ENCODE results near the gene RAB31. TPM values are rescaled to one million over a fixed set of nuclear protein-coding genes. Genes with fewer than 3 reads are reported as not detected.

RAB31 gene
- polyA plus RNA-seq, 2 of the 4 experiments (the other 2 are of a cell fraction): 16.9 to 46.3 TPM

DNA sequence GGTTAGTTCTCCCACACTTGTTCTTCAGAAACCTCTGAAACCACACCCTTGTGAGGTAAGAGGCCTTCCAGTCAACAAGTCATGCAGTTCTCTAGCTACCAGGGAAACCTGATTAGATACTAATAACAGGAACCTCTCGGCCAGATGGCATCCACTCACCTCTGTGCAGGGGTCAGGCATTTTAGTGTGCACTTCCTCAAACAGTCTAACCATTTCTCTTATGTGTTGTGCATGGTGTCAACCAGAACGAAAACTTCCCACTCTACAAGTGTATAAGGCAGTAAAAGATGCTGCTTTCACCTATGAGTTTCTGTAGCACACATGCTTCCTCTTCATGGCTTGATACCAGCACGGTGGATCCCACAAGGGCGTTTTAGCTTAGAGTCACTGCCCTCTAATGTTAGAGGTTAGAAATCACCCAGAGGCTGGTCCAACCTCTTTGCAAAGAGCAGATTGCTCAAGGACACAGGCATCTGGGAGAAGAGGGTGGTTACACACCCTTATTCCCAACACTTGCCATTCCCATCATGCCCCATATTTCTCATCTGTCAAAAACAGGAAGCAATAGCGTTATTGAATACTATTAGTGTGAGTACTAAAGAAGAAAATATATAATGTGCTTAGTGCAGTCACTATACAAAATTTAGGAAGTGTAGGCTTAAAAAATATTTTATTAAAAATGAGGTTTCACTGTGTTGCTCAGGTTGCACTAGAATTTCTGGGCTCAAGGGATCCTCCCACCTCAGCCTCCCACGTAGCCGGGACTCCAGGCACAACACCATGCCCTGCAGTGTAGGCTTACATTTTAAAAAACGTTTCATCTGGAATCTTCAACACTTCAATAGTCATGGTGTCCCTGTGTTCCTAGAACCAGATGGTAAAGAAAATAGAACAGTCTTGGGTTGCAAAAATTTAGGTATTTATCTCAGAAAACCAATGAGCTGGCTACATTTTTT, 34.5 kb upstream of the RAB31 start (continued):
- TF ChIP-seq MAFK (IDR thresholded peaks at IDR 0.05; ENCODE audit: partially characterized antibody) (peak; percentile 59), JUNB (IDR thresholded peaks at IDR 0.05) (0 out of 2 replicates have a peak, but pooled peaks have one; percentile 14), HOXB13 (CRISPR knock-in tag; IDR thresholded peaks at IDR 0.05; ENCODE audit: low read depth) (no peak), E2F6 (IDR thresholded peaks at IDR 0.05; ENCODE audit: borderline replicate concordance, low read depth) (no peak), CBX8 (IDR thresholded peaks at IDR 0.05) (no peak), FOSB (CRISPR knock-in tag; IDR thresholded peaks at IDR 0.05) (no peak), POLR2A (IDR thresholded peaks at IDR 0.05; ENCODE audit: low read length) (no peak), RFX5 (IDR thresholded peaks at IDR 0.05) (no peak), CBX2 (IDR thresholded peaks at IDR 0.05; ENCODE audit: borderline replicate concordance, low read depth) (no peak), USF2 (IDR thresholded peaks at IDR 0.05) (no peak), NFE2L2 (conservative IDR thresholded peaks at IDR 0.05; ENCODE audit: low read length) (no peak), PBX3 (IDR thresholded peaks at IDR 0.05) (no peak), CHD2 (IDR thresholded peaks at IDR 0.05; ENCODE audit: low read length, partially characterized antibody) (no peak), NR3C1 (IDR thresholded peaks at IDR 0.05) (no peak), NPAS2 (CRISPR knock-in tag; IDR thresholded peaks at IDR 0.05; ENCODE audit: borderline replicate concordance) (no peak), HOXB5 (CRISPR knock-in tag; IDR thresholded peaks at IDR 0.05) (0 out of 2 replicates have a peak, but pooled peaks have one; percentile 56), EHF (CRISPR knock-in tag; IDR thresholded peaks at IDR 0.05) (peak; percentile 13; the same call in 1 of the 2 replicates), PHF8 (IDR thresholded peaks at IDR 0.05; ENCODE audit: borderline replicate concordance, low read depth) (no peak), ZNF302 (CRISPR knock-in tag; IDR thresholded peaks at IDR 0.05) (no peak), KDM1A (IDR thresholded peaks at IDR 0.05; ENCODE audit: low read depth) (no peak), KDM5A (IDR thresholded peaks at IDR 0.05) (no peak), RAD21 (conservative IDR thresholded peaks at IDR 0.05 in 1 of 2, IDR thresholded peaks at IDR 0.05 in 1 of 2) (peak; percentile 73 to 78), CTCF (IDR thresholded peaks at IDR 0.05) (peak; percentile 52), BCL3 (IDR thresholded peaks at IDR 0.05) (no peak), SREBF2 (IDR thresholded peaks at IDR 0.05) (no peak), ATOH8 (CRISPR knock-in tag; IDR thresholded peaks at IDR 0.05; ENCODE audit: low read depth) (no peak), FOSL2 (IDR thresholded peaks at IDR 0.05) (no peak), FOSL2 (CRISPR knock-in tag; IDR thresholded peaks at IDR 0.05) (peak; percentile 37; the same call in 1 of the 2 replicates), TFCP2L1 (CRISPR knock-in tag; IDR thresholded peaks at IDR 0.05) (no peak), ESRRA (IDR thresholded peaks at IDR 0.05; ENCODE audit: borderline replicate concordance, low read length) (peak; percentile 70), CEBPB (IDR thresholded peaks at IDR 0.05) (peak; percentile 45 to 70; a peak in 3 of 4 replicates)
- TF ChIP-seq, protein P1, sequence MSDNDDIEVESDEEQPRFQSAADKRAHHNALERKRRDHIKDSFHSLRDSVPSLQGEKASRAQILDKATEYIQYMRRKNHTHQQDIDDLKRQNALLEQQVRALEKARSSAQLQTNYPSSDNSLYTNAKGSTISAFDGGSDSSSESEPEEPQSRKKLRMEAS (IDR thresholded peaks at IDR 0.05): peak; percentile 47; the same call in 1 of the 2 replicates
- TF ChIP-seq, protein P2, sequence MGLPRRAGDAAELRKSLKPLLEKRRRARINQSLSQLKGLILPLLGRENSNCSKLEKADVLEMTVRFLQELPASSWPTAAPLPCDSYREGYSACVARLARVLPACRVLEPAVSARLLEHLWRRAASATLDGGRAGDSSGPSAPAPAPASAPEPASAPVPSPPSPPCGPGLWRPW (IDR thresholded peaks at IDR 0.05): no peak

All from A549 (cell line).